HepG2 (cell line): Measurements from ENCODE around the gene P4HB. TPM values are rescaled to one million over a fixed set of nuclear protein-coding genes. Genes with fewer than 3 reads are reported as not detected.

Experiments
- FOSL1 ChIP-seq: sonication (generic); formaldehyde crosslinking; IDR thresholded peaks from 2 replicates; pipeline ENCODE4 v1.9.0; 2021; ENCODE audit warnings: missing genetic modification reagents, borderline replicate concordance
- FOSL2 ChIP-seq: sonication (generic); formaldehyde crosslinking; IDR thresholded peaks from 2 replicates; pipeline ENCODE4 v1.4.0; 2020; ENCODE audit warnings: missing genetic modification reagents
- GABPA ChIP-seq, 2 experiments: IDR thresholded peaks; 2 replicates each; pipeline ENCODE4 v1.6.1; 2011 to 2016; ENCODE audit warnings: low read depth in 2 of 2, low read length in 1 of 2, missing biosample characterization in 1 of 2, missing genetic modification characterization in 1 of 2
- GTF3A ChIP-seq: sonication (generic); formaldehyde crosslinking; conservative IDR thresholded peaks from 2 replicates; pipeline ENCODE4 v1.4.0; 2020; ENCODE audit warnings: mild to moderate bottlenecking, missing genetic modification reagents
- KLF12 ChIP-seq: sonication (generic); formaldehyde crosslinking; IDR thresholded peaks from 2 replicates; pipeline ENCODE4 v1.4.0; 2020; ENCODE audit warnings: missing genetic modification reagents, borderline replicate concordance
- MLLT10 ChIP-seq: sonication (generic); formaldehyde crosslinking; IDR thresholded peaks from 2 replicates; pipeline ENCODE4 v1.4.0; 2020; ENCODE audit warnings: missing genetic modification reagents
- PRMT3 ChIP-seq: sonication (generic); formaldehyde crosslinking; IDR thresholded peaks from 2 replicates; pipeline ENCODE4 v1.8.1; 2022; ENCODE audit warnings: low read depth, mild to moderate bottlenecking, moderate library complexity, missing genetic modification reagents, borderline replicate concordance
- RFX3 ChIP-seq: IDR thresholded peaks from 2 replicates; pipeline ENCODE4 v1.6.1; 2016; ENCODE audit warnings: missing biosample characterization, missing genetic modification reagents
- RNF2 ChIP-seq: fragments of 450-650 bp; conservative IDR thresholded peaks from 2 replicates; pipeline ENCODE4 v1.6.1; 2016; ENCODE audit warnings: low read depth
- SIX4 ChIP-seq: sonication (generic); formaldehyde crosslinking; IDR thresholded peaks from 2 replicates; pipeline ENCODE4 v1.4.0; 2020; ENCODE audit warnings: missing genetic modification reagents
- SMARCC2 ChIP-seq: fragments of 450-650 bp; IDR thresholded peaks from 2 replicates; pipeline ENCODE4 v1.6.1; 2017; ENCODE audit warnings: antibody characterized with exemption, mild to moderate bottlenecking
- XBP1 ChIP-seq: sonication (generic); formaldehyde crosslinking; IDR thresholded peaks from 2 replicates; pipeline ENCODE4 v1.5.0; 2020; ENCODE audit warnings: missing genetic modification reagents
- YEATS2 ChIP-seq: sonication (generic); formaldehyde crosslinking; IDR thresholded peaks from 2 replicates; pipeline ENCODE4 v1.4.0; 2020; ENCODE audit warnings: missing genetic modification reagents, borderline replicate concordance
- ZBTB42 ChIP-seq: sonication (generic); formaldehyde crosslinking; IDR thresholded peaks from 2 replicates; pipeline ENCODE4 v1.5.0; 2020; ENCODE audit warnings: mild to moderate bottlenecking, missing genetic modification reagents
- ZMYM4 ChIP-seq: sonication (generic); formaldehyde crosslinking; IDR thresholded peaks from 2 replicates; pipeline ENCODE4 v1.8.1; 2023; ENCODE audit warnings: mild to moderate bottlenecking, missing genetic modification reagents
- ZNF563 ChIP-seq: sonication (generic); formaldehyde crosslinking; IDR thresholded peaks from 2 replicates; pipeline ENCODE4 v1.8.0; 2022; ENCODE audit warnings: mild to moderate bottlenecking, moderate library complexity, missing genetic modification reagents
- ZNF629 ChIP-seq: sonication (generic); formaldehyde crosslinking; conservative IDR thresholded peaks from 2 replicates; pipeline ENCODE4 v1.5.0; 2020; ENCODE audit warnings: missing genetic modification reagents
- ZNF780A ChIP-seq: sonication (generic); formaldehyde crosslinking; IDR thresholded peaks from 2 replicates; pipeline ENCODE4 v1.8.0; 2022; ENCODE audit warnings: mild to moderate bottlenecking, missing genetic modification reagents, moderate library complexity
- ZNF792 ChIP-seq: IDR thresholded peaks from 2 replicates; pipeline ENCODE4 v1.6.1; 2016
- polyA plus RNA-seq, 8 experiments: library from polyadenylated mRNA; depleted of rRNA in 3 of 8; stranded (reverse) in 7 of 8; unstranded in 1 of 8; fragments of >200 nt; fragmentation: Illumina TruSeq in 4 of 8; extraction: Trizol in 4 of 8; gene quantifications; 2 replicates each; pipeline versions ENCODE4 v1.2.1 to v1.2.3, GENCODE V29; 2011 to 2016; ENCODE audit warnings: low read depth in 4 of 8, missing spikeins in 1 of 8, mixed read lengths in 1 of 8; ENCODE audit not compliant: insufficient read depth in 1 of 8
- total RNA-seq, 5 experiments: library from RNA; depleted of rRNA; stranded (reverse); fragments of >200 nt; fragmentation: Illumina TruSeq; extraction: Trizol; gene quantifications; 2 replicates each; pipeline ENCODE4 v1.2.3, GENCODE V29; 2016; ENCODE audit warnings: low read depth in 1 of 5
- TF ChIP-seq, protein P1 (sequence below), 2 experiments: fragments of 450-650 bp in 1 of 2; sonication (generic) in 1 of 2; formaldehyde crosslinking; IDR thresholded peaks; 2 replicates each; pipeline versions ENCODE4 v1.5.0 to v1.8.0; 2020 to 2022; ENCODE audit warnings: mild to moderate bottlenecking in 1 of 2, missing genetic modification reagents in 1 of 2
- TF ChIP-seq, protein P2 (sequence below): sonication (generic); formaldehyde crosslinking; IDR thresholded peaks from 2 replicates; pipeline ENCODE4 v1.5.0; 2020; ENCODE audit warnings: mild to moderate bottlenecking, missing genetic modification reagents, moderate library complexity
- TF ChIP-seq, protein P3 (sequence below): sonication (generic); formaldehyde crosslinking; conservative IDR thresholded peaks from 2 replicates; pipeline ENCODE4 v1.8.1; 2023; ENCODE audit warnings: missing genetic modification reagents
- TF ChIP-seq, protein P4 (sequence below): sonication (generic); IDR thresholded peaks from 2 replicates; pipeline ENCODE4 v1.6.1; 2016; ENCODE audit warnings: low read depth, borderline replicate concordance
- TF ChIP-seq, protein P5 (sequence below): sonication (generic); formaldehyde crosslinking; IDR thresholded peaks from 2 replicates; pipeline ENCODE4 v1.5.0; 2020; ENCODE audit warnings: missing genetic modification reagents

P4HB gene
- total and polyA plus RNA-seq, 2 of the 13 experiments (the other 11 are each of a cell fraction or from before 2014, with no cell fraction given) = 185 to 782 TPM

DNA sequence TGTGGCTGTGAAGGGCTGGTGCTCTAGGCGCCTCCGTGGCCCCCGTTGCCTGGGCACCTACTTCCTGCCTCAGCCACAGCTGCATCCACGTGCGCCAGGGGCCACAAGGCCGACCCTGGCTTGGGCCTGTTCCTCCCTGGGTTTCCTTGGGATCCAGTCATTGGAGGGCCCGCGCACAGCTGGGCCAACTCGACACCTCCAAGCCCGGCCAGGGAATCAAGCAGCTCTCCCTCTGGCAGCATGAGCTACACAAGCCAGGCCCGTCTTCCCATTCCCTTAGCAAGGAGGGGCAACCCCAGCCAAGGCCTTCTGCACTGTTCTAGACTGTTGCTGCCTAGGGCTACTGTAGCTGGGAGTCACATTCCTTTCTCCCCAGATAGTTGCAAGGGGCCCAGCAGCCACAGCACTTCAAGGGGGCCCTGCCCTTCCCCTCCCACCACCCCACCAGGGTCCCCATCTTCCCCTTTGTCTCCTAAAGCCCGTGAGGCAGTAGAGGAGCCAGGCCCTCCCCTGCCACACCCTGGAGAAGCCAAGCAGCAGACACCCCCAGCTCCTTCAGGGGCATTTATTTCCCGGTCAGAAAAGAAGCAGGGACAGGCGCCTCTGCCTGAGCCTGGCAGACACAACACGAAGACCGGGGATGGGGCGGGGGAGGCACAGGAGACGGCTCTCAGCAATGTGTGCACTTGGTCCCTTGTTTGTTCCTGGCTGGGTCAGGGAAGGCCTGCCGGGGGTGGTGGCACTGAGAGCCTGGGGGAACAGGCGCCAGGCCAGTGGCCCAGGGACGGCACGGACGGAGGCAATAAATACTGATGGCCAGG is 7.0 kb upstream of the P4HB start (continued):
- TF ChIP-seq ZBTB42 (CRISPR knock-in tag) (0 out of 2 replicates have a peak, but pooled peaks have one; percentile 25), GTF3A (CRISPR knock-in tag) (peak; percentile 96), SMARCC2 (no peak), FOSL2 (CRISPR knock-in tag) (peak; percentile 21), SIX4 (no peak), GABPA (IDR thresholded peaks at IDR 0.05; ENCODE audit: low read depth, low read length) (no peak), GABPA (CRISPR knock-in tag; IDR thresholded peaks at IDR 0.05; ENCODE audit: low read depth) (no peak), XBP1 (no peak), RNF2 (no peak), PRMT3 (peak; percentile 72; the same call in 1 of the 2 replicates), ZMYM4 (CRISPR knock-in tag) (peak; percentile 25; the same call in 1 of the 2 replicates), MLLT10 (CRISPR knock-in tag) (no peak), FOSL1 (CRISPR knock-in tag) (no peak), ZNF780A (CRISPR knock-in tag) (peak; percentile 30; the same call in 1 of the 2 replicates), YEATS2 (CRISPR knock-in tag) (no peak), ZNF563 (CRISPR knock-in tag) (peak; percentile 28; the same call in 1 of the 2 replicates), ZNF629 (CRISPR knock-in tag) (0 out of 2 replicates have a peak, but pooled peaks have one; percentile 23), RFX3 (CRISPR knock-in tag) (no peak), ZNF792 (no peak), KLF12 (CRISPR knock-in tag) (peak; percentile 34; the same call in 1 of the 2 replicates)
- TF ChIP-seq, protein P1, sequence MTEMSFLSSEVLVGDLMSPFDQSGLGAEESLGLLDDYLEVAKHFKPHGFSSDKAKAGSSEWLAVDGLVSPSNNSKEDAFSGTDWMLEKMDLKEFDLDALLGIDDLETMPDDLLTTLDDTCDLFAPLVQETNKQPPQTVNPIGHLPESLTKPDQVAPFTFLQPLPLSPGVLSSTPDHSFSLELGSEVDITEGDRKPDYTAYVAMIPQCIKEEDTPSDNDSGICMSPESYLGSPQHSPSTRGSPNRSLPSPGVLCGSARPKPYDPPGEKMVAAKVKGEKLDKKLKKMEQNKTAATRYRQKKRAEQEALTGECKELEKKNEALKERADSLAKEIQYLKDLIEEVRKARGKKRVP (CRISPR knock-in tag; IDR thresholded peaks at IDR 0.05) = no peak; a peak in 2 of 4 replicates
- TF ChIP-seq, protein P2, sequence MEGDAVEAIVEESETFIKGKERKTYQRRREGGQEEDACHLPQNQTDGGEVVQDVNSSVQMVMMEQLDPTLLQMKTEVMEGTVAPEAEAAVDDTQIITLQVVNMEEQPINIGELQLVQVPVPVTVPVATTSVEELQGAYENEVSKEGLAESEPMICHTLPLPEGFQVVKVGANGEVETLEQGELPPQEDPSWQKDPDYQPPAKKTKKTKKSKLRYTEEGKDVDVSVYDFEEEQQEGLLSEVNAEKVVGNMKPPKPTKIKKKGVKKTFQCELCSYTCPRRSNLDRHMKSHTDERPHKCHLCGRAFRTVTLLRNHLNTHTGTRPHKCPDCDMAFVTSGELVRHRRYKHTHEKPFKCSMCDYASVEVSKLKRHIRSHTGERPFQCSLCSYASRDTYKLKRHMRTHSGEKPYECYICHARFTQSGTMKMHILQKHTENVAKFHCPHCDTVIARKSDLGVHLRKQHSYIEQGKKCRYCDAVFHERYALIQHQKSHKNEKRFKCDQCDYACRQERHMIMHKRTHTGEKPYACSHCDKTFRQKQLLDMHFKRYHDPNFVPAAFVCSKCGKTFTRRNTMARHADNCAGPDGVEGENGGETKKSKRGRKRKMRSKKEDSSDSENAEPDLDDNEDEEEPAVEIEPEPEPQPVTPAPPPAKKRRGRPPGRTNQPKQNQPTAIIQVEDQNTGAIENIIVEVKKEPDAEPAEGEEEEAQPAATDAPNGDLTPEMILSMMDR (CRISPR knock-in tag) = peak; percentile 13
- TF ChIP-seq, protein P3, sequence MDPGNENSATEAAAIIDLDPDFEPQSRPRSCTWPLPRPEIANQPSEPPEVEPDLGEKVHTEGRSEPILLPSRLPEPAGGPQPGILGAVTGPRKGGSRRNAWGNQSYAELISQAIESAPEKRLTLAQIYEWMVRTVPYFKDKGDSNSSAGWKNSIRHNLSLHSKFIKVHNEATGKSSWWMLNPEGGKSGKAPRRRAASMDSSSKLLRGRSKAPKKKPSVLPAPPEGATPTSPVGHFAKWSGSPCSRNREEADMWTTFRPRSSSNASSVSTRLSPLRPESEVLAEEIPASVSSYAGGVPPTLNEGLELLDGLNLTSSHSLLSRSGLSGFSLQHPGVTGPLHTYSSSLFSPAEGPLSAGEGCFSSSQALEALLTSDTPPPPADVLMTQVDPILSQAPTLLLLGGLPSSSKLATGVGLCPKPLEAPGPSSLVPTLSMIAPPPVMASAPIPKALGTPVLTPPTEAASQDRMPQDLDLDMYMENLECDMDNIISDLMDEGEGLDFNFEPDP (CRISPR knock-in tag) = no peak
- TF ChIP-seq, protein P4, sequence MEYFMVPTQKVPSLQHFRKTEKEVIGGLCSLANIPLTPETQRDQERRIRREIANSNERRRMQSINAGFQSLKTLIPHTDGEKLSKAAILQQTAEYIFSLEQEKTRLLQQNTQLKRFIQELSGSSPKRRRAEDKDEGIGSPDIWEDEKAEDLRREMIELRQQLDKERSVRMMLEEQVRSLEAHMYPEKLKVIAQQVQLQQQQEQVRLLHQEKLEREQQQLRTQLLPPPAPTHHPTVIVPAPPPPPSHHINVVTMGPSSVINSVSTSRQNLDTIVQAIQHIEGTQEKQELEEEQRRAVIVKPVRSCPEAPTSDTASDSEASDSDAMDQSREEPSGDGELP = no peak
- TF ChIP-seq, protein P5, sequence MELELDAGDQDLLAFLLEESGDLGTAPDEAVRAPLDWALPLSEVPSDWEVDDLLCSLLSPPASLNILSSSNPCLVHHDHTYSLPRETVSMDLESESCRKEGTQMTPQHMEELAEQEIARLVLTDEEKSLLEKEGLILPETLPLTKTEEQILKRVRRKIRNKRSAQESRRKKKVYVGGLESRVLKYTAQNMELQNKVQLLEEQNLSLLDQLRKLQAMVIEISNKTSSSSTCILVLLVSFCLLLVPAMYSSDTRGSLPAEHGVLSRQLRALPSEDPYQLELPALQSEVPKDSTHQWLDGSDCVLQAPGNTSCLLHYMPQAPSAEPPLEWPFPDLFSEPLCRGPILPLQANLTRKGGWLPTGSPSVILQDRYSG (CRISPR knock-in tag) = no peak
